Body of pancreas (tissue), 4 donors: ENCODE results near the gene CTDSPL. TPM values are rescaled to one million over a fixed set of nuclear protein-coding genes. Genes with fewer than 3 reads are reported as not detected.

ENCODE experiments used
- ATAC-seq: fragments of 150-250 bp; one replicate; pipeline ENCODE4 v1.9.1; 2016
- DNase-seq, 4 donors: peaks; one replicate each; pipeline ENCODE4 v3.0.0-alpha.2; 2019
- H3K27ac ChIP-seq, 4 donors: fragments of 200-600 bp; sonication (generic); 1 replicate in 3 of 4; 2 replicates in 1 of 4; pipeline versions ENCODE4 v1.5.1 to v1.6.1; 2016 to 2019; ENCODE audit warnings: mild to moderate bottlenecking in 1 of 4, mixed read lengths in 1 of 4, moderate library complexity in 1 of 4
- H3K27me3 ChIP-seq, 2 donors: fragments of 200-600 bp; sonication (generic); one replicate each; pipeline ENCODE4 v1.6.0; 2016; ENCODE audit warnings: mild to moderate bottlenecking in 1 of 2
- H3K36me3 ChIP-seq, 2 donors: fragments of 200-600 bp; sonication (generic); replicated peaks in 1 of 2; 2 replicates each; pipeline ENCODE4 v1.5.1; 2016; ENCODE audit warnings: low read depth in 2 of 2; ENCODE audit not compliant: insufficient read depth in 1 of 2
- H3K4me1 ChIP-seq: fragments of 200-600 bp; sonication (generic); one replicate; pipeline ENCODE4 v1.6.0; 2016
- H3K4me3 ChIP-seq, 2 donors: fragments of 200-600 bp; sonication (generic); 1 replicate in 1 of 2; 2 replicates in 1 of 2; pipeline ENCODE4 v1.5.1; 2016 to 2019
- H3K9me3 ChIP-seq, 3 donors: fragments of 200-600 bp; sonication (generic); 1 replicate in 2 of 3; 2 replicates in 1 of 3; pipeline ENCODE4 v1.5.1; 2016
- POLR2A ChIP-seq, 3 donors: fragments of 450-650 bp; IDR thresholded peaks; one replicate each; pipeline ENCODE4 v1.6.1; 2016; ENCODE audit warnings: antibody characterized with exemption in 3 of 3, mild to moderate bottlenecking in 2 of 3
- WGBS, 2 donors: methylation state at CpG; one replicate each; pipeline ENCODE4 v1.1.5; 2017; 5-methylcytosine and 5-hydroxymethylcytosine counted together
- intact Hi-C: fragments of 100-400 bp; cut with DNase I; formaldehyde crosslinking; loops from one replicate; pipeline ENCODE4 v1.15.1; 2023
- total RNA-seq, 2 donors: library from RNA; depleted of rRNA; stranded (reverse); fragments of >200 nt; gene quantifications; one replicate each; pipeline ENCODE4 v1.1.0, GENCODE V29; 2016
- TF ChIP-seq, protein P1 (sequence below), 7 experiments: fragments of 450-650 bp in 4 of 7; fragments of 200-600 bp in 3 of 7; sonication (generic) in 3 of 7; IDR thresholded peaks; one replicate each; pipeline ENCODE4 v1.5.1; 2016 to 2019; ENCODE audit warnings: antibody characterized with exemption in 7 of 7

The CTDSPL gene
- total RNA-seq, 2 donors from 2014 or later, result 23.6 to 25.4 TPM

DNA sequence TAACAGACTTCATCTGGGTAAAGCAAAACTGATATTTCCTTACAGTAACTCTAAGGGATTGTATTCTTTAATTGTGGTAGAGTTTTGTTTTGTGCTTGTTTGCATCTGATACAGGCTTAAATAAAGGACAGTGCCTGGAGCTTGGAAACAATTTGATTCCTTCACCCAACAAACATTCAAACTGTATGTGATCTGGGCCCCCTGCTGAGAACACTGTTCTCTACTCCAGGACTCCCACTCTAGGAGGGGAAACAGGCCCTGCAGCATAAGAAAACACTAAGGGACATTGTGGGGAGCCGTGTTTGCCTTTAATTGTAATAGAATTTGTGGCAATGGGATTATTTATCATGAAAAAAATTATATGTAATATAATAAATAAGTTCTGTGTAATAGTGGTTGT lies 56.9 kb downstream of the CTDSPL start:
- intact Hi-C loops, result no loop called here
- H3K9me3 ChIP-seq, result no peaks in the 10 kb centered on the region
- peak overlapping the region in 3 of 4 donors; percentile 47 to 57 (median 52) for H3K27ac ChIP-seq
- no peaks in the 10 kb centered on the region for H3K36me3 ChIP-seq
- H3K27me3 ChIP-seq, result no peaks in the 10 kb centered on the region
- peaks cover 29% of the 10 kb centered on the region for H3K4me1 ChIP-seq
- DNase-seq (no peak), ATAC-seq (peak; percentile 65)
- 67 to 71% methylated on average over 1 of the region's 1 CpG for WGBS, 2 donors
- peak in 1 of 3 donors; percentile 17 for TF ChIP-seq POLR2A (IDR thresholded peaks at IDR 0.05)
- TF ChIP-seq, protein P1, sequence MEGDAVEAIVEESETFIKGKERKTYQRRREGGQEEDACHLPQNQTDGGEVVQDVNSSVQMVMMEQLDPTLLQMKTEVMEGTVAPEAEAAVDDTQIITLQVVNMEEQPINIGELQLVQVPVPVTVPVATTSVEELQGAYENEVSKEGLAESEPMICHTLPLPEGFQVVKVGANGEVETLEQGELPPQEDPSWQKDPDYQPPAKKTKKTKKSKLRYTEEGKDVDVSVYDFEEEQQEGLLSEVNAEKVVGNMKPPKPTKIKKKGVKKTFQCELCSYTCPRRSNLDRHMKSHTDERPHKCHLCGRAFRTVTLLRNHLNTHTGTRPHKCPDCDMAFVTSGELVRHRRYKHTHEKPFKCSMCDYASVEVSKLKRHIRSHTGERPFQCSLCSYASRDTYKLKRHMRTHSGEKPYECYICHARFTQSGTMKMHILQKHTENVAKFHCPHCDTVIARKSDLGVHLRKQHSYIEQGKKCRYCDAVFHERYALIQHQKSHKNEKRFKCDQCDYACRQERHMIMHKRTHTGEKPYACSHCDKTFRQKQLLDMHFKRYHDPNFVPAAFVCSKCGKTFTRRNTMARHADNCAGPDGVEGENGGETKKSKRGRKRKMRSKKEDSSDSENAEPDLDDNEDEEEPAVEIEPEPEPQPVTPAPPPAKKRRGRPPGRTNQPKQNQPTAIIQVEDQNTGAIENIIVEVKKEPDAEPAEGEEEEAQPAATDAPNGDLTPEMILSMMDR (IDR thresholded peaks at IDR 0.05), result no peak
- no peak overlapping the region for H3K4me3 ChIP-seq

DNA sequence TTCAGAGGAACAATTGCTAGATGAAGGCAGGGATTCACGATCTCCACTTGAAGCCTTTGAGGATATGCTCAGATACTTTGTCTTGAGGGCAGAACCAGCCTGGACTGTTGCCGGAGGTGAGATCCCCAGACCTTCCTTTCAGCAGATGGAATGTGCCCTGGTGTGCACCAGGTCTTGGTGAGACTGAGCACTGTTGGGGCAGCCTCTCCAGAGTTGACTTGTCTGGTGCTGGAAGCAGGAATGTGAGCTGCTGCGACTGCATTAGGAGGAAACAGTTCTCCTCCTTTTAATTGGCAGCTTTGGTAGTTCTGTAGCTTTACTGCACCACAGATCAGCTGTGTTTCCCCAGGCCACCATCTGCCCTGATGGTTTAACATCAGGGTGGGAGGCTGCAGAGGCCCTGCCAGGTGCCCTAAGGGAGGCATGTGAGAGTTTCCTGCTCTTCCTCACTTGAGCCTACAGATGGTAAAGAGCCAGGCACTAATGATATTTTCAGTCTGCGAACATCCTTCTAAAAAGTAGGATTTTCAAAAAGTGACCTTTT lies 58.5 kb downstream of the CTDSPL start:
- Histone ChIP-seq H3K4me1 (peaks cover 45% of the 10 kb centered on the region), H3K9me3 (no peaks in the 10 kb centered on the region), H3K4me3 (no peak overlapping the region), H3K27me3 (no peaks in the 10 kb centered on the region), H3K36me3 (no peaks in the 10 kb centered on the region), H3K27ac (peak overlapping the region; percentile 14 to 57 (median 50))
- 68 to 75% methylated on average over 4 of the region's 4 CpGs for WGBS, 2 donors
- DNase-seq (no peak), ATAC-seq (no peak)
- intact Hi-C loops, result no loop called here
- TF ChIP-seq, protein P1 (IDR thresholded peaks at IDR 0.05), result no peak
- no peak for TF ChIP-seq POLR2A (IDR thresholded peaks at IDR 0.05)

DNA sequence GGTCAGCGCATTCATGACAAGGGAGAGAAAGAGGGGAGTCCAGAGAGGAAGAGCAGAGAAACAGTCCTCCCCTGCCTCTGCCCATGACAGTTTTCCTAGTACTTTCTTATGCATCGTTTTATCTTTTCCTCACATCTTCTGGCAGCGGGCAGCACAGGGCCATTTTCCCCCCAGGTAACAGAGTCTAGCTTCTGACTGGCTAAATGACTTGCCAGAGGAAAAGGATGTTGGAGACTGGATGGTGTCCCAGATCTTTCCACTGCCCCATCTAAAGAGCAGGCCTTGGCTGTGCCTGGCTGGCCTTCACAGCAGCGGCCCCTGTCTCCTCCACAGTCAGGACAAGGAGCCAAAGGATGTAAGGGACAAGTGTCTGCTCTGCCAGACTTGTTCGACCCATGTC lies 59.3 kb downstream of the CTDSPL start:
- Histone ChIP-seq H3K27ac (peak overlapping the region; percentile 14 to 57 (median 50)), H3K4me1 (peaks cover 48% of the 10 kb centered on the region), H3K27me3 (no peaks in the 10 kb centered on the region), H3K9me3 (no peaks in the 10 kb centered on the region), H3K36me3 (no peaks in the 10 kb centered on the region), H3K4me3 (no peak overlapping the region)
- ATAC-seq, result no peak
- TF ChIP-seq, protein P1 (IDR thresholded peaks at IDR 0.05), result no peak
- no peak for TF ChIP-seq POLR2A (IDR thresholded peaks at IDR 0.05)
- intact Hi-C loops, result no loop called here
- 79 to 81% methylated on average over 5 of the region's 5 CpGs for WGBS, 2 donors
- DNase-seq, result no peak

DNA sequence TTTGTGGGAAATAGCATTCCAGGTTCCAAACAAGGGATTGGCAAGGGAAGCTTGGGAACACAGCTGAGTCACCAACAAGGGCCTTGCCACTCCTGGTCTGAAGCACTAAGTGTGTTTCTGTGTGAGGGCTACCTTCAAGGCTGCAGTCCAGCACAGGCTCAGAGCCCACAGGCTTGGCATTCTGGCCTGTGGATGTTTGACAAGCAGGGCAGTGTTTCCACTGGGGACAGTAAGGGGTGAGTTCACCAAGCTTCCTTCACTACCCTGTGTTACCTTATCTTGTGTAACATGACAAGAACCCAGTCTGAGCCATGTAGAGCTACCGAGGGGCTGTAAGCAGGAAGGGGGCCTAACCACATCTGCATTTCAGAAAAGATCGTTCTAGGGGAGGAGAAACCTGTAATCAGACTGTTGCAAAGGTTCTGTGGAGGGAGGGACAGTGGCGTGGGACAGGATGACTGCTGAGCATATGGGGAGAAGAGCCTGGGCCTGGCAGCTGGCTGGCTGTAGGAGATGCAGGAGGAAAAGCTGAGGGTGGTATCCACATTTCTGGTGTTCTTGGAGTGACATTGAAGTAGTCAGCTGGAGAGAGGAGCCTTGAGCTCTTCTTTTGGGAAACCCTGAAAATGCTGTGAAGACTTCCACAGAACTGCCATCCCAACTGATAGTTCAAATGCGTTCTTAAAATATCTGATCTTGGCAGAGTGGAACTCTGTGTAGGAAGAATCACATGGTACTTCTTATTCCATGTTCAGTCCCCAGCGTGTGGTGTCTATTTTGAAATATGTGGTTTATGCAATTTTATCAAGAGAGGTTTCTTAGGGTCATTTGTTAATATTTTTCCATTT lies 61.3 kb downstream of the CTDSPL start:
- TF ChIP-seq, protein P1 (IDR thresholded peaks at IDR 0.05), result no peak
- no peak for TF ChIP-seq POLR2A (IDR thresholded peaks at IDR 0.05)
- ATAC-seq (no peak), DNase-seq (peak in 1 of 4 donors; percentile 76)
- 57 to 66% methylated on average over 5 of the region's 5 CpGs for WGBS, 2 donors
- no peaks in the 10 kb centered on the region for H3K36me3 ChIP-seq
- H3K4me3 ChIP-seq, result no peak overlapping the region
- H3K4me1 ChIP-seq, result peaks cover 42% of the 10 kb centered on the region
- intact Hi-C loops, result no loop called here
- no peaks in the 10 kb centered on the region for H3K27me3 ChIP-seq
- H3K27ac ChIP-seq, result peak overlapping the region in 3 of 4 donors; percentile 33 to 56 (median 42)
- no peaks in the 10 kb centered on the region for H3K9me3 ChIP-seq
